Measurements from ENCODE around the gene WWOX.

DNA sequence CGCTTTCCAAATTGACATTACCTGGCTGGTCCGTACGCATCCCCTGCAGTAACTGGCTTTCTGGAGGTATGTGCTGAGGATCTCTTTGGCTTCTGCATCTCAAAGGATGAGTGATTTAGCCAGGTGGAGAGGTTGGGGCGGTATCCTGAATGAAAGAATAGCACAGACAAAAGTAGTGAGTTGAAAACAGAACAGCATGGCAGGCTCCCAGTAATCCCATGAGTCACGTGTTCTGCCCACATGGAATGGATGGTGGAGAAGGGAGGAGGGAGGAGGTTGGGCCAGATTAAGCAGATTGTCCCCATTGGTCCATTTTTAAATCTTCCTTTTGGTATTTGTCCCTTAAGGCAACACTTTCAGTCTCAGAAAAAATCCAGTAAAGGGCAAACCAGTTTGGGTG, 176.0 kb downstream of the WWOX start:
- TF ChIP-seq CTCF (IDR thresholded peaks at IDR 0.05; ENCODE audit: poor library complexity, severe bottlenecking) = no peak
- TF ChIP-seq EP300 (conservative IDR thresholded peaks at IDR 0.05; ENCODE audit: poor library complexity, severe bottlenecking) = no peak
- TF ChIP-seq REST (IDR thresholded peaks at IDR 0.05; ENCODE audit: borderline replicate concordance) = no peak
- TF ChIP-seq SMC3 (conservative IDR thresholded peaks at IDR 0.05; ENCODE audit: poor library complexity) = no peak
- TF ChIP-seq POLR2AphosphoS5 (IDR thresholded peaks at IDR 0.05) = no peak
- TF ChIP-seq TAF1 (IDR thresholded peaks at IDR 0.05; ENCODE audit: low read depth) = no peak
- TF ChIP-seq EZH2 (IDR thresholded peaks at IDR 0.05; ENCODE audit: borderline replicate concordance, insufficient read depth, low read length, poor library complexity, severe bottlenecking) = no peak
- TF ChIP-seq MXI1 (conservative IDR thresholded peaks at IDR 0.05; ENCODE audit: poor library complexity, severe bottlenecking) = no peak

Data from neural cell (in vitro differentiated cells).